MV-4-11 (cell line): ENCODE data around the gene FOXO1.
"Not testable (repeated sequence)": the region's sequence is repeated elsewhere in the genome, so short reads cannot be mapped to it uniquely, and the experiment has no call there.

ENCODE experiments used
- DNase-seq: peaks from one replicate; lab custom pipeline; 2025; lab: John Stamatoyannopoulos, UW

Gene FOXO1

DNA sequence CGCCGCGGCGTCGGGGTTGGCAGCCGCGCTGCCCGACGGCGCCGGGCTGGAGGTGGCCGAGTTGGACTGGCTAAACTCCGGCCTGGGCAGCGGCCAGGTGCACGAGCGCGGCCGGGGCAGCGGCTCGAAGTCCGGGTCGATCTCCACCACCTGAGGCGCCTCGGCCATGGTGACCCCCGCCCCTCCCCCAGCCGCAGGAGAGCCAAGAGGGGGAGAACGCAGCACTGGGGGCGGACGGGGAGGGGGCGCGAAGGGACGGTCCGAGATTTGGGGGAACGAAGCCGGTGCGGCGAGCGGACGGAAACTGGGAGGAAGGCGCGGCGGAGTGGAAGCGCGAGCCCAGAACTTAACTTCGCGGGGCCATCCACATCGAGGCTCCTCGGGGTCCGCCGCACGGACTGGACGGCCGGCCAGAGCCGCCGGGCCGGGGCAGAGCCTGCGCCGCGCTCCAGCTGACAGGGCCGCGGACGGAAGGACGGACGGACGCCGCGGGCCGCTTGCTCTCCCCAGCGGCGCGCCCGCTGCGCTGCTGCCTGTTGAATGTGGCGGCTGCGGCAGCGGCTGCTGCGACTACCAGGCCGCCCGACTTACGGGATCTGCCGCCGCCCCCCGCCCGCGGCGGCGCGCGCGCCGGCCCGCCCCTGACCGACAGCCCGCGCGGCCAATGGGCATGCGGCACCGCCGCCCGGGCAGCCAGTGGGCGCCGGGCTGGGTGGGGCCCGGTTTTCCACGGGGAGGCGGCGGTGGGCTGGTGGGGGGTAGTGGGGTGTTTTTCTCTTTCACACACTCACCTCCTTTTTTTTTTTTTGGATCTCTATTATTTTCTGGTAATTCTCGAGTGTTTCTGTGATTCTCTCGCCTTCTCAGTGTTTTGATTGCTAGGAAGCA is at the start of gene FOXO1:
Gene FOXO1, minus strand, starts transcription at position 597 of the 888 bp plus-strand sequence. Its CDS starts 429 bp downstream, at position 168.
- peak; percentile 56 for DNase-seq

DNA sequence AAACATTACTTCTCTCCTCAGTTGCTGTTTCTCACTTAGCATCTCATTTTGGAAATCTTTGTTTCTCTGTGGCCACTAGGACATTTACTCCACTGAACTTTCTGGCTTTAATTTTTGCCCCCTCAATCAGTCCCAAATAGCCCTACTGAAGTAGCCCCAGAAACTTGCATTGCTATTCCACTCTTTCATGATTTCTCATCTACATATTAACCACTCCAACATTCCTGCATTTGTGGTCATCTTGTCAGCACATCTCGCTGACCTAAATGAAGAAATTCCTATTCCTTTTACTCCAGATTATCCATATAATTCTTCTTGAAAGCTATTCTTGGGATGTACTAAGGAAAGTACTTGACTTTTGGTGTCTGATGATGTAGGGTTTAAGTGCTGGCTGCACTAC is 48.0 kb upstream of the FOXO1 start:
- DNase-seq: not testable (repeated sequence)

DNA sequence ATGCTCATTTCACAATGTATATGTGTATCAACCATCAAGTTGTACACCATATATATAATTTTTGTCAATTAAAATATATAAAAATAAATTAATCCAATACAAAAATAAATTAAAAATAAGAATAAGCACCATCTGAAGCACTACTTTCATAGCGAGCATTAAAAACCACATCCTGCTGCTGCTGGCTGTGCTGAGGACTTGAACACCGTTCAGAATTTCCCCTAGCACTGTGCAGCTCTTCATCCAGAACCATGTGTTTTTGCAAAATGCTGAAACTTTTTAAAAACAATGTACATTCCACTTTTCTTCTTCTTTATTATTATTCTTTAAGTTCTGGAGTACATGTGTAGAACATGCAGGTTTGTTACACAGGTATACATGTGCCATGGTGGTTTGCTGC is 40.0 kb upstream of the FOXO1 start:
- DNase-seq: no peak

DNA sequence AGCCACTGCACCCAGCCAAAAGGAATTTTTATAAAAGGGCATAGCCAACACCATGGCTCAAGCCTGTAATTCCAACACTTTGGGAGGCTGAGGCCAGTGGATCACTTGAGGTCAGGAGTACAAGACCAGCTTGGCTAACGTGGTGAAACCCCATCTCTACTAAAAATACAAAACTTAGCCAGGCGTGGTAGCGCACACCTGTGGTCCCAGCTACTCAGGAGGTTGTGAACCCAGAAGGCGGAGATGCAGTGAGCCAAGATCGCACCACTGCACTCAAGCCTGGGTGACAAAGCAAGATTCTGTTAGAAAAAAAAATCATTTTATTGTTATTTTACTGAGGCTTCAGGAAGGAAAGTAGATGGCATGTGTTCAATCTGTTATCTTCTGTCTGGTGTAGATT is 31.3 kb upstream of the FOXO1 start:
- DNase-seq: no peak

DNA sequence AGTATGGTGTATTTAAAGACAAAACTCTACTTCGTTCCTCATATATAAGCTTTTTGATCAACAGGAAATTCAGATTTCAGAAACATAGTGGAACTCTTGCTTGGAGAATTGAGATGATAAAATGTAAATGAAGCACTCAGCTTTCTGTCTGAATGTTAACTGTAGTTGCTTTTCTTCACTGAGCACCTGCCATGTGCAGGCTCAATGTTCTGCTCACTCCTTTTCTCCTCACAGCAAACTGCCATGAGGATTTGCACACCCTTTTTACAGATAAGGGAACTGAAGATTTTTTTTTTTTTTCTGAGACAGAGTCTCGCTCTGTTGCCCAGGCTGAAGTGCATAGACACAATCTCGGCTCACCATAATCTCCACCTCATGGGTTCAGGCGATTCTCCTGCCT is 28.0 kb upstream of the FOXO1 start:
- no peak for DNase-seq

DNA sequence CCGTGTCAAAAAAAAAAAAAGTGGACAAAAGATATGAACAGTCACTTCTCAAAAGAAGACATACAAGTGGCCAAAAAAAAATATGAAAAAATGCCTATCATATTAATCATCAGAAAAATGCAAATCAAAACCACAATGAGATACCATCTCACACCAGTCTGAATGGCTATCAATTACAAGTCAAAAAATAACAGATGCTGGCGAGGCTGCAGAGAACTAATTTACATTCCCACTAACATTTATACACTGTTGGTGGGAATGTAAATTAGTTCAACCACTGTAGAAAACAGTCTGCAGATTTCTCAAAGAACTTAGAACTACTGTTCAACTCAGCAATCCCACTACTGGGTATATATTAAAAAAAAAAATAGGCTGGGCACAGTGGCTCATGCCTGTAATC is 26.5 kb upstream of the FOXO1 start:
- no peak for DNase-seq

DNA sequence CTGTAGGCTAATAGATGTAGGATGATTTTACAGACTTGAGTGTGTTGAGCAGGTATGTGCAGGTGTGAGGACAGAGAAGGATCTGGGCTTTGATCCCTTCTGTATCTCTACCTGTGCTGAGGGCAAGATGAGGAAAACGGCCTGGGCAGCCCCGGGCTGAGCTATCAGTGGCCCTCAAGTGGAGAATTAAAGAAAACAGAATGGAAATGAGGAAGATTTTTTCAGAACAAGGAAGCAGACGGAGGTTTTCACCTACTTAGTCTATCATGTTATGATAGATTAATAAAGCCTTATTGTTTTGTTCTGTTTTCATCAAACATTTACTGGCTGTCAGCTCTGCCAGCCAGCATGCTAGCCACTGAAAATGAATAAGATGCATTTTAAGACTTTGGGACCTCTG is 22.3 kb upstream of the FOXO1 start:
- DNase-seq: no peak

DNA sequence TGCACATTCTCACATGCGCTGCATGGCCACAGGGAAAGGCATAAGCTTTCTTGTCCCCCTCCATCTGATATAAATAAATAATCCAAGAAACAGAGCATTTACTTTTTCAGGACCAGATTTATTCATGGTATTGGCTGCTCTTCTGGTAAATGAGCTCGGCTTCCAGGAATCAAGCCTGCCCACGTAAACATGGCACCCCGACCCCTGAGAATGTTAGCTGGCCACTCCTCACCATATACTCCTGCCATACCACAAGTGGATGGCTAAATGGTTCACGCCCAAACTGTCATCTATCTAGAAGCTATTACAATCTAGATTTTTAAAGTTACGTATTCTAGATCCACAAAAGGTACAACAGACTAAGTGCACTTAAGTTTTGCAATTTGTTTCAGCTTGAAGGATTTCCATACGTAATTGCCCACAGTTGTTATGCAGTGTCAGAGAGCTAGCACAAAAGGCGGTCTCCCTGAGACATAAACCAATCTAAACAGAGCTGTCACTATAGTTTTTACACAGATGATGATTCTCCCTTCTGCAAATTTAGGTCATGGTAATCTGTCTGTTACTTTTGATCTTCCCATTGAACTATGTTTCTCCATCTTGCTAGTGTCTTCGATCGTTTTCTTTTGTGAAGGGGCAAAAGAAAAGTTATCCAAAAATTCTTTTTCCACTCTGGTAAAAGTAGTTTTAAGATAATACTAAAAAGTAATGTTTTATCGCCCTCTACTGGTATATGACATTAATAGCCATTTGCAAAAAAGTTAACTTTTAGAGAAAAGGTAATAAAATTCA is 16.2 kb upstream of the FOXO1 start:
- DNase-seq: peak; percentile 47

DNA sequence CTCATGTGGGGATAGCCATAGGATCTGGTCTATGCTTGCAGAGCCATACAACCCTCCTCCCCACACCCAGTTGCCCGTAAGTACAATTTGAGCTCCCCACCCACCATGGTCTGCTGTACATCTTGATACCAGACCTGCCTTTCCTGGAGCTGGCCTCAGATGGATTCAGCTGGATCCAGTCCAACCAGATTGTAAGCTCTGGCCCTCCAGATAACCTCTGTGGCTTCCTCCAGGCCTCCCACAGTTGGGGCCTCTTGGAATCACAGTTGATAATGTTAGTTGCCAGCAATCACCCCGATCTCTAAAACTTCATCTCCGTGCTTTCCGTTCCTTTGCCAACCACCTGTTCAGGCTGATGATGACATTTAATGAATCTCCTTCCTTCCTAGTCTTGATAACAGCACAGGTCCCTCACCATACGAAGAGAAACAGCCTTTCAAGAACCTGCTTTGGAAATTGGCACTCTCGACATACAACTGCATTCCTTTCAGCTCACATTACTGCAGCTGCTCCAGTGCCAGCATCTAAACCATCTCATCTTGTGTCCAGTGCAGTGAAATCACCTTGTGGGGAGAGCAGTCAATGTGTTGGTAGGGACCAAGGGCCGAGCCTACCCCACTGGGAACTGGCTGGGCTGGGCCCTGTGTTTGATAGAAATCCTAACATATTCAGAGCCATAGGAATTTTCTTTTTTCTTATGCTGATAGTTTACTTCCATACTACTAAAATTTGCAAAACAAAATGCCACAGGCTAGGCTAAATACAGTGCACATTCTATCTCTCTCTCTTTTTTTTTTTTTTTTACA is 15.1 kb upstream of the FOXO1 start:
- no peak for DNase-seq

DNA sequence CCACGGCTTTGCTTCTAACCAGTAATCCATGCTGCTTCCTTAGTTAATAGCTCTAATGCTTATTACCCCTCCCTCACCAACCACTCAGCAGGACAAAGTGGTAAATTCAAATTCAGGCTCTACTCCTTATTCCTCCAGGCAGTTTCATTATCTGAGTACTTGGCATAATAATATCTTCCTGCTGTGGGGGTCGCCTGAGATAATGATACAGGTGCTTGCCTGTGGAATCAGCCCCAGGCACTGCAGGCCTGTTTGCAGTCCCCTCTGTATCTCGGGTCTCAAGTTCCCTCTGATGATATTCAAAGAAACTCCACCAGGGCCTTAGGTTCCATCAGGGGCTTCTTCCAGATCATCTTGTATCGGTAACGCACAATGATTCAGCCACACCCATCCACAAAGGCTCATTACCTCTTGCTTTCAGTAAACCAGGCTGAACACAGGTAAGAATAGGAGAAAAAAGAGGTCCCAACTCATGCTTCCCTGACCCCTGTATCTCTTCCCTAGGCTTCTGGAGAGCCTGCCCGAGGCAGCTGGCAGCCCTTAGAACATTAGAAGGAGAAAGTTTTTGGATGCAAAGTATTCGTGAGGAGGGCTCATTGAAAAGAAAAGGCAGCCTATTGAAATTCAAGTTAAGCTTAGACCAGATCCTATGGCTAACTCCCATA is 14.3 kb upstream of the FOXO1 start:
- DNase-seq: no peak

DNA sequence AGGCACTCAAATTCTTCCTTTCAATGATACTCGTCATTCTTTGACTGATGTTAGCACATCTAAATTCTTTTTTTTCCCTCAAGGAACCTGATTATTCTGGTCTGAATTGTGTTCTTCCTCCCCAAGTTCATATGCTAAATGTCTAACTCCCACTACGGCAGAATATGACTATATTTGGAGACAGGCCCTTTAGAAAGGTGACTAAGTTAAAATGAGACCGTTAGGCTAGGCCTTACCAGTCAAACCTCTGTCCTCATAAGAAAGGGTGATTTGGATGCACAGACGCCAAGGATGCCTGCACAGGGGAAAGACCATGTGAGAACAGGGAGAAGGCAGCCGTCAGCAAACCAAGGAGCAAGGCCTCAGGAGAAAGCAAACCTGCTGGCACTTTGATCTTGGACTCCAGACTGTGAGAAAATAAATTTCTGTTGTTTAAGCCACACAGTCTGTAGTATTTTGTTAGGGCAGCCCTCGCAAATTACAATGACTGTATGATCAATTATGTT is 13.1 kb upstream of the FOXO1 start:
- DNase-seq: no peak

DNA sequence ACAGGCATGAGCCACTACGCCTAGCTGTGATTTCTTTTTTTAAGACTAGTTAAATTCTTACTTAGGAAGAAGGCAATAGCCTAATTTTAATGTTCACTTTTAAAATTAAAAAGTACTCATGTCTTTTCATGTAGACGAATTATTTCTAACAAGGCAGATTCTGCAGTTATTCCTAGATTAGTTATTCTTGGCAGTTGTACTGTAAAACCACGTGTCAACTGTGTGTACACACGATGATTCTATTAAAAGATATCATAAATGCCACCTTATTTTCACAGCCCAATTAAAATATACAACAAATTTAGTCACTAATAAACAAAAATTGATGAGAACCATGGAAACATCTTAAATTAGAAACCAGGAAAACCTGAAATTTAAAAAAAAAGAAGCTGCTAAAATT is 10.6 kb upstream of the FOXO1 start:
- DNase-seq: no peak

DNA sequence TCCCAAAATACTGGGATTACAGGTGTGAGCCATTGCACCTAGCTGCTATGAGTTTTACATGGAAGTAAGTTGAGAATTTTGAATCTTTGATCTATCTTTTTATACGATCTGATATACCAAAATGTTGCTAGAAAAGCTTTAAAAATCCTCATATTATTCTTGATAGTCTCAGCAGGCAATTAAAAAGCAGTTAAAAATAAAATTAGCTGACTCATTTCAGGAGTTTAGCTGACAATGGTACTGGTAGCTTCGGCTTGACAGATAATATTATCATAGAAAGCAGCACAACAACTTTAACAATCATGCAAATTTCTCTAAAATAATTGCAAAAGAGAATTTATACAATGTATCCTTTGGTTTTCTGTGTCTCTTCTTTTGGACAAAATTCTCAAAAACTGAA is 9.6 kb upstream of the FOXO1 start:
- DNase-seq: no peak

DNA sequence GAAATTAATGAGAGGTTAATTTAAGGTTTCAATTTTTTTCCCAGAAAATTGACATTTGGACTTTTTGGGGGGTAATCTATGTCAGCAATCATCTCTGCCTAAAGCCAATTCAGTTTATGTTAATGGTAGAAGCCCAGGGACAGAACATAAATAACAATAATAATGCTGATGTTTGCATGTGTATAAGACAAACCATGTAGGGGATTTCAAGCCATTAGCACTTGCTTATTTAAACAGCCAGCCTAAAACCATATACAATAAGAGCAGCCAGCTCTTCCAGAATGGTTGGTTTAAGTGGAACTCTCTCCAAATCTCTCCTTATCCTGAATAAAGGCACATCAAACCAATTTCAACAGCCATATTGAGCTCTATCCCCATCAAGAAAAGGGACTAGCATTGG is 7.0 kb upstream of the FOXO1 start:
- DNase-seq: no peak

DNA sequence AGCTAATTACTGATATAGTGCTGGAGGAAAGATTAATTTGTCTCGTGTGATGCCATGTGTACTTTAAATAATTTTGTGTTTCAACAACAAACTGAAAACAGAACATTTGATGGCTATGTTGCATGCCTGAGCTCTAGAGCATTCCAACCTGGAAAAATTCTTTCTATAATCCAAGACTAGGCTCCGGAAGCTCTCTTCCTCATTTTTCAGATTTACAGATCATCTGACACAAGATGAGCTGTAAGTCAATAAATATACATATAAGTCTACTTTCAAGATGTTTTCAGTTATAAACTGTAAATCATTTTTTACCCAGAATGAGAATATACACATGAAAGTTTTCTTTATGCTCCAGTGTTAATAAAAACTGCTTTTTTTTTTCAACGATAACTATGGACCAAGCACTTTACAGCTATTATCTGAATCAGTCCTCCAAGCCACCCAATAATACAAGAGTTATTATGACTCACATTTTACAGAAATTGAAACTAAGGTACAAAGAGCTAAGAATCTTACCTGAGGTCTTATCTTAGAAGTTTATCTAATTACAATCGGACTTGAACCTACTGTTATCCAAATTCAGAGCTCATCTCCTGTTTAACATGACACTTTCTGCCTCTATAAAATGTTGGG is 6.4 kb upstream of the FOXO1 start:
- DNase-seq: no peak

DNA sequence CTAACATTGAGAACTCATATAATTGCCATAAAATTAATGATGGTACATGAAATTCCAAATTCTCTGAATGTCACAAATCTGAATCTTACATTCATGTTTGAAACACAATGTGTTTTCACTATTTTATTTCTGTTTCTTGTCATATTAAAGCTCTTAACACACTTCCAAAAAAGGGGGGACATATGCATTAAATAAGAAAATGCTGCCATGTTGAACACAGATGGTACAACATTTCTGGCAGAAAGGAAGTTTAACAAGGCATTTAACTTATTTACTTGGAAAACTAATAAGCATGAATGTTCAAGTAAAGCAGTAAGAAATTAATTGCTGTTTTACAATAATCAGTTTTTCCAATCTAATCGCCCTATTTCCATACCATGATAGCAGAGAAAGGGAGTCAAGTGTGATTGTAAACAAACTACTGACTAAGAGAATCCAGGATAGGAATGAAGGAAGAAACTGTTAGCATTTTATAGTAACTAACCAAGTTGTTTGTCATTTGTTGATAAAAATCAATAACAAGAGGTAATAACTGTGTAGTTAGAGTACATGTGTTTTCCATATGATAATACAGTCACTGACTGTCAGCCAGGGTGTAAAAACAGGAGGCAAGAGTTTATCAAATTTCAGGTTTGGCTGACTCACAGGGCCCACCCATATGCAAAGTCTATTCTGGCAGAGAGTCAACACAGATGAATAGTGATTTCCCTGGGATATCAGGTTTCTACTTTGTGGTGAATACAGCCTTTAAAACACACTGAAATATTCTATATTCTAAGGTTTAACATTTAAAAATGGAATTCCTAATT is 5.7 kb upstream of the FOXO1 start:
- DNase-seq: no peak

DNA sequence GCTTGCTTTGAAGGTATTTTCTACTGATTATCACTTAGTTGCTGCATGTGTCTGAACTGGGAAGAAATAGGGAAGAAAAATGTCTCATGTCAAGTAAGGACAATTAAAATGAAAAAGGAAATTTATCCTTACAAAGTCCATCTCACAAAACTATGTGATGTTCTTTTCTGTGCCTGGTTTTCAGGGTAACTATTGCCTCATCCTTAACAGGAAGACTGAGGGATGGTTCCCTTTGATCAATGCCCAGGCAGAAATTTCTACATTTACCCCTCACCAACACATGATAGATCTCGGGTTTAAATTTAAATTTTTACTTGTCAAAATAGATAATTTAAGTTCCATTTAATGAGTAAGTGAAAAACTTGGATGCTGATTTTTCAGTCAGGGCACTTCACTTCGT is 3.9 kb upstream of the FOXO1 start:
- DNase-seq: no peak

DNA sequence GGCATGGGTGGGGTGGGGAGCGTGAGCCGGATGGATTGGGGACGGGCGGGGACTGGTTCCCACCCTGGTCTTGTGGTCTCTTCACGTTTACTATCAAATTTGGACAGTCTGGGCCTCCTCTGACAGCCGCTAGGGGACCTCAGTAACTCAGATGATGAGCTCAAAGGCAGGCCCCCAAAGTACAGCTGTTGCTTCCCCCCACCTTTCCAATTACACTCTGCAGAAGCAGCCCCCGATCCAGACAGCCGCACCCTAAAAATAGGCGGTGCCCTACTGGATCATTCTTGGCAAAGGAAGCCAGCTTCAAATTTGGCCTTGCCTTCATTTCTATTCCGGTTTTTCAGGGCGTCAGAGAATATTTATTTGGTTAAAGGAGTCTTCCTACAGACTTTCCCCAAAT is 1.9 kb upstream of the FOXO1 start:
- DNase-seq: no peak

DNA sequence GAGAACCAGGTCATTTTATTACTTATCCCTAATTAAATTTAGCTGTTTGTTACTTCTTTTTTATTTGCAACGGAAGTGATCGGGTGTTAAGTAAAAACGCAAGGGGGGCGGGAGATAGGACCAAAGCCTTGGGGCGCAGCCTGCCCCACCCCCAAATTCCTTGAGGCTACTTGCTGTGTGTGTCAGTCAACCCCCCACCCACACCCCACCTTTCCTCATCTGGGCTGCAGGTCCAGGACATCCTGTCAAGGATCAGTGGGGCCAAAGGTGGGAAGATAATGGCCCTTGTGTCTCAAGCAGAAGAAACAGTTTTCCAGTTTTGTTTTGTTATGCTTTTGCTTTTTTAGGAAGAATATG is 1.2 kb upstream of the FOXO1 start:
- DNase-seq: no peak

DNA sequence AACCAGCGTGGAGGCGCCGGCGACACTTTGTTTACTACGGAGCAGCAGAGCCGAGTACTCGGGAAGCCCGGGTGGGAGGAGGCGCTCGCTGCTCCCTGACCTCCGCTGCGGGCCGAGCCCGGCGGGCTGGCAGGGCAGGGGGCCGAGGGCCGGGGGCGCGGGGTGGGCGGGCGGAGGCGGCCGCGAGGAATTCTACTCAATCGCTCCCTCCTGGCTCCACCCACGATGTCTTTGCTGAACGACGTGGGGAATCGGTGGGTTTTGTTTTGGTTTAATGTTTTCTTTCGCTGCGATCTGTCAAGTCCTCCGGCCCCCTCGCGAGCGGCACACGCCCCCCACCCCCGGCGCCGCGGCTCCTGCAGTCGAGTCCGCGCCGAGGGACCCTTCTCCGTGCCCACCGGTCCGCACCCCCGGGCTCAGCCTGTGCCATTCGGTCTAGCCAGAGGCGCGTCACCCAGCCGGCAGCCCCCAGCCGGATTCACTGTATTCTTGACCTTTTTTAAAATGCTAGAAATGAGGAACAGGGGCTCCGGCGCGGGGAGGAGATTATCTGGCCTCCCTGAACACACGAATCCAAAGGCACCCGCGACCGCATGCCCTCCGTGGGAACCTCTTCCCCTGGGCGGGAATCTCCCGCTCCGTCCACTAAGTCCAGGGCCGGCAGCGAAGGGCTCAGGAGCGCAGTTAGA is 636 bp upstream of the FOXO1 start:
- DNase-seq: peak; percentile 39
